Stimulated activated effector memory CD8-positive, alpha-beta T cell treated with anti-CD3 and anti-CD28 coated beads, Interleukin-12 subunit alpha, Interleukin-12 subunit beta, amount 100 ng/mL, for 72 hours (primary cell): ENCODE measurements around the gene CAMKMT.
"Not testable (repeated sequence)": the region's sequence is repeated elsewhere in the genome, so short reads cannot be mapped to it uniquely, and the experiment has no call there.

Experiments used
- ATAC-seq: fragments of 150-1000 bp; cut with Tn5 transposase; 2 replicates; pipeline ENCODE4 v1.10.0; 2021
- DNase-seq, 2 donors: peaks; one replicate each; pipeline ENCODE4 v3.0.0; 2021 to 2022; ENCODE audit warnings: low spot score in 2 of 2
- H3K27ac Mint-ChIP-seq: one replicate; pipeline ENCODE4 v1.8.0; 2022; ENCODE audit warnings: mild to moderate bottlenecking, mixed read lengths
- H3K36me3 Mint-ChIP-seq: one replicate; pipeline ENCODE4 v1.8.0; 2022; ENCODE audit warnings: mild to moderate bottlenecking, mixed read lengths
- H3K4me1 Mint-ChIP-seq: one replicate; pipeline ENCODE4 v1.8.0; 2022; ENCODE audit warnings: mixed read lengths
- H3K4me3 Mint-ChIP-seq: one replicate; pipeline ENCODE4 v1.8.0; 2022; ENCODE audit warnings: mild to moderate bottlenecking, mixed read lengths
- H3K9me3 Mint-ChIP-seq: one replicate; pipeline ENCODE4 v1.8.0; 2022; ENCODE audit warnings: mixed read lengths

Gene CAMKMT

DNA sequence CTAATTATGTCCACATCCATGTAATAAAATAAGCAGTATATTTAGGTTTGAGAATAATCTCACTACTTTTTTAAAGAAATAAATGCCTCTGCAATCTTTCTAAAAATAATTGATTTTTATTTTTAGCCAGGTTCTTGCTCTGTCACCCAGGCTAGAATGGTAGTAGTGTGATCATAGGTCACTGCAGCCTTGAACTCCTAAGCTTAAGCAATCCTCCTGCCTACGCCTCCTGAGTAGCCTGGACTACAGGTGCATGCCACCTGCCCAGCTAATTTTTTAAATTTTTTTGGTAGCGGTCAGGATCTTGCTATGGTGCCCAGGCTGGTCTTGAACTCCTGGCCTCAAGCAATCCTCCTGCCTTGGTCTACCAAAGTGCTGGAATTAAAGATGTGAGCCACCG lies 133.3 kb downstream of the CAMKMT start:
- no peak overlapping the region for H3K4me3 Mint-ChIP-seq
- no peak for ATAC-seq
- H3K27ac Mint-ChIP-seq: no peak overlapping the region

DNA sequence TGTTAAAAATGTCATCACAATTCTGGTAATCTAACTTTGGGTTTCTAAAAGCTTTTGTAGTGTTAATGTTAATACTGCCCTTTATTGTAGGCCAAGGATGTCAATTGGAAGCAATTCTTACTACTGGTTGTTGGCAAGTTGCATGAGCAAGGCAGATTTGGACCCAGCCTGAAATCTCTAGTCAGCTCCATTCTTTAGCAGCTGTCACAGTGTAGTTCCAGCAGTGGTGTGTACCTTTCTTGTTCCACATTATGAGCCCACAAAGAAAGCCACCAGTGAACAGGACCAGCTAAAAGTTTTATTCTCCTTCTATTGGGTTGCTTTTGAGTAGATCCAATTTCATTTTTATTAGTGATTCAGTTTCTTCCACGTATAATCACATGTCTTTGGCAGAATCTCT lies 133.8 kb downstream of the CAMKMT start:
- DNase-seq (no peak), ATAC-seq (no peak)
- Mint-ChIP-seq H3K36me3 (no peaks in the 10 kb centered on the region), H3K4me1 (no peaks in the 10 kb centered on the region), H3K4me3 (no peak overlapping the region), H3K27ac (no peak overlapping the region), H3K9me3 (no peaks in the 10 kb centered on the region)

More for the DNA sequence above, 133.3 kb downstream of the CAMKMT start:
- DNase-seq: no peak
- no peaks in the 10 kb centered on the region for H3K36me3 Mint-ChIP-seq
- H3K9me3 Mint-ChIP-seq: no peaks in the 10 kb centered on the region
- H3K4me1 Mint-ChIP-seq: no peaks in the 10 kb centered on the region

DNA sequence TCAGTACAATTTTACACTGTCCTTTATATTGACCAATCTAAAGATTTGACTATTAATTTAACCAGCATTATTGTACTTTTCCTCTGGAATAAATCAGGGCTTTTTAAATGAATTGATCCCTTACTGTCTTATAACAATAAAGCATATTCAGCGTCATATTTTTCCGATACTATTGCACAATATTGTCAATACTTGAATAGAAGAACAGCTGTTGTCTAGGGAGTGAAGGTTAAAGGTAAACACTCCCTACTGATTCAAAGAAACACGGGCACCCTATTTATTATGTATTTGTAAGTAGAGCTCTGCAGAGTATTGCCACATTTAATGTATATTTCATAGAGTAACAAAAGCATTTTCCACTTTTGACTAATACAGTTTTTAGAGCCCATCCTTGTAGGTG lies 134.4 kb downstream of the CAMKMT start:
- no peaks in the 10 kb centered on the region for H3K4me1 Mint-ChIP-seq
- no peak for ATAC-seq
- H3K4me3 Mint-ChIP-seq: no peak overlapping the region
- no peaks in the 10 kb centered on the region for H3K9me3 Mint-ChIP-seq
- H3K36me3 Mint-ChIP-seq: no peaks in the 10 kb centered on the region
- DNase-seq: no peak
- no peak overlapping the region for H3K27ac Mint-ChIP-seq

DNA sequence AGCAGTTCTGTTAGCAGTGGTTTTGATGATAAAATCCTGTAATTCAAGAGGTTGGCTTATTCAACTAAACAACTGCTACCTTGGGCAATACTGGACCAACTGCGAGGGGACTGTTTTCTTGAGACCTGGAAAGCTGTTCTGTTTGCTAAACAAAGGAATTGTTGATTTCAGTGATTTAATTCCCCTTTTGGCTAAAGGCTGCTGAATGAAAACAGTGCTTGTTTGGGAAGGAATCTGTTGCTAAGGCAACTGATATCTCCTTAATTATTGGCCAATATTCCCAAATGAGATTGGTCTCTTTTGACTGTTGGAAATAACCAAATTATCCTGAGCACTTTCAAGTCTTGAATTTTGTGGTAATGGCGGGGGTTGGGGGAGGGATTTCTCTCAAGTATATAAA lies 136.8 kb downstream of the CAMKMT start:
- ATAC-seq: no peak

DNA sequence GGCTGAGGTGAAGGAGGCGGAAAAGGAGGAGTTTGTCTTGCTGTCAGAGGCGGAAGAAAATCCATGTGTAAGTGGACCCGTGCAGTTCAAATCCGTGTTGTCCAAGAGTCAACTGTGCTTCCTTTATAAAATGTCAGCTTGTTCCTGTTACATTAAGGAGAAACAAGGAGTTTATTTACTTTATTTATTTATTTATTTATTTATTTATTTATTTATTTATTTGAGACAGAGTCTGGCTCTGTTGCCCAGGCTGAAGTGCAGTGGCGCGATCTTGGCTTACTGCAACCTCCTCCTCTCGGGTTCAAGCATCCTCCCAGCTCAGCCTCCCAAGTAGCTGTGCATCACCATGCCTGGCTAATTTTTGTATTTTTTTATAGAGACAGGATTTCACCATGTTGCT lies 143.9 kb downstream of the CAMKMT start:
- DNase-seq, ATAC-seq, H3K27ac Mint-ChIP-seq: not testable (repeated sequence)

More for the DNA sequence above, 136.8 kb downstream of the CAMKMT start:
- H3K4me3 Mint-ChIP-seq: no peak overlapping the region
- H3K27ac Mint-ChIP-seq: no peak overlapping the region
- no peak for DNase-seq
- no peaks in the 10 kb centered on the region for H3K36me3 Mint-ChIP-seq
- no peaks in the 10 kb centered on the region for H3K9me3 Mint-ChIP-seq
- H3K4me1 Mint-ChIP-seq: peaks cover 1% of the 10 kb centered on the region

DNA sequence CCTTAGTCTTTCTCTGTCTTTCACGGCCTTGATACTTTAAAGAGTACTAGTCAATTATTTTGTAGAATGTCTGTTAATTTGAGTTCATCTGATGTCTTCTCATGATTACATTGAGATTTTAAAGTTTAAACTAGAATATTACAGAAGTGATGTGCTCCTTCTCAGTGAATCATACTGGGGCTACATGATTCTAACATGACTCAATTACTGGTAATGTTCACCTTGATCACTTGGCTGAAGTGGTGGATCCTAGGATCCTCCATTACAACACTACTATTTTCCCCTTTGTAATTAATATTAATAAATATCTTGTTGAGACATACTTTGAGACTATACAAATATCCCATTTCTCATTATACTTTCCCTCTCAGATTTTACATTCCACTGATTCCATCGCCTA lies 148.5 kb downstream of the CAMKMT start:
- Mint-ChIP-seq H3K36me3 (no peaks in the 10 kb centered on the region), H3K4me1 (no peaks in the 10 kb centered on the region), H3K4me3 (no peak overlapping the region), H3K27ac (no peak overlapping the region), H3K9me3 (no peaks in the 10 kb centered on the region)
- DNase-seq: no peak
- ATAC-seq: no peak

More for the DNA sequence above, 143.9 kb downstream of the CAMKMT start:
- not testable (repeated sequence) for H3K9me3 Mint-ChIP-seq, H3K4me3 Mint-ChIP-seq, H3K4me1 Mint-ChIP-seq, H3K36me3 Mint-ChIP-seq

DNA sequence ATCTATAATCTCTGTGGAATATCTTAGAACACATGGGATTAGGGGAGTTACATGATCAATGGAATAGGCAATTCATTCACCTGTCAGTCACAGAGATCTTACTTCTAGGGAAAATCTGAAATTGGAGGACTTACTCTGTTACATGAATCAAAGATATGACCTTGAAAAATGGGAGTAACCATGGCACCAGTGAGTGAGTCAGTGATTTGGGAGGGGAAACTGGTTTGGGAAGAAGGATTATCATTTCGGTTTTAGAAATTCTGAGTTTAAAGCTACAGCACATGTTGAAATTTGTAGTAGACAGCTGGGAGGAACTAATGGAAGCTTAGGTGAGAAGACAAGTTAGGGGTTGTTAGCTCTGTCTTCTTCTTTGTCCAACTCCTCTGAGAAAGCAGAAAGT lies 153.7 kb downstream of the CAMKMT start:
- no peak overlapping the region for H3K4me3 Mint-ChIP-seq
- H3K27ac Mint-ChIP-seq: no peak overlapping the region
- peaks cover 3% of the 10 kb centered on the region for H3K9me3 Mint-ChIP-seq
- H3K36me3 Mint-ChIP-seq: no peaks in the 10 kb centered on the region
- no peak for DNase-seq
- no peak for ATAC-seq
- no peaks in the 10 kb centered on the region for H3K4me1 Mint-ChIP-seq

DNA sequence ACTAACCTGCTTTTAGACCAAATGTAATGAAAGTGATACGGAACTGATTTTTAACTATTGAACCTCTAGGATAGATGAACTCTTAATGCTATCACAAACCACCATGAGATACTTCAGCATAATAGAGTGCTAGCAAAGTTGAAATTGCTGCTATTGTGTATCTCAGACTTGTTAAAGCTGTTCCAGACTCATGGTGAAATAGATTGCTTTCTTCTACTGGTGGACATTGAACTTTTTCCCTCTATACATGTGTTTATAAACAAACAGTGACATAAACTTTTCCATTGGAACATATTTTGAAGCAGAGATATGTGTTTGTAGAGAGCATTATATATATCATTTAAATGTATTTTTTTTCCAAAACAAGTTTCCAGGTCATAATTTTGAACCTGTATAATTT lies 157.3 kb downstream of the CAMKMT start:
- Mint-ChIP-seq H3K4me3 (no peak overlapping the region), H3K27ac (no peak overlapping the region), H3K9me3 (peaks cover 12% of the 10 kb centered on the region), H3K36me3 (no peaks in the 10 kb centered on the region), H3K4me1 (no peaks in the 10 kb centered on the region)
- DNase-seq: no peak
- no peak for ATAC-seq

DNA sequence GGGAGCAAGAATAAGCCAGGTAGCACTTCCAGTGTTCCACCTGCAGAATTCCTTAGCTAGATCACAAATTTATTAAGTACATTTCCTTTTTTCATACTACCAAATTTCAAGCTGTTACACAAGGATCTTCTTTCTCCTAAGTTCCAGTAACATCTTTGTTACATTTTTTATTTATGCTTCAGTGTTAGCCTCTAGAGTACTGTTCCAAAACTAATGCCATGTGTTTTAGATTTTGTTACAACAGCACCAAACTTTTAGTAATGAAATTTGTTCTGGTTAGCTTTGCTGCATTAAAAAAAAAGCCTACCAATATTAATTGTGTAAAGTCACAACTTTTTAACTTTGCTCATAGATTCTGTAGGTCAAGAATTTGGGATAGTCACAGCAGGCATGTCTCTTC lies 161.1 kb downstream of the CAMKMT start:
- H3K4me1 Mint-ChIP-seq: no peaks in the 10 kb centered on the region
- no peaks in the 10 kb centered on the region for H3K36me3 Mint-ChIP-seq
- H3K9me3 Mint-ChIP-seq: peaks cover 12% of the 10 kb centered on the region
- H3K4me3 Mint-ChIP-seq: no peak overlapping the region
- no peak for ATAC-seq
- no peak overlapping the region for H3K27ac Mint-ChIP-seq
- DNase-seq: no peak

DNA sequence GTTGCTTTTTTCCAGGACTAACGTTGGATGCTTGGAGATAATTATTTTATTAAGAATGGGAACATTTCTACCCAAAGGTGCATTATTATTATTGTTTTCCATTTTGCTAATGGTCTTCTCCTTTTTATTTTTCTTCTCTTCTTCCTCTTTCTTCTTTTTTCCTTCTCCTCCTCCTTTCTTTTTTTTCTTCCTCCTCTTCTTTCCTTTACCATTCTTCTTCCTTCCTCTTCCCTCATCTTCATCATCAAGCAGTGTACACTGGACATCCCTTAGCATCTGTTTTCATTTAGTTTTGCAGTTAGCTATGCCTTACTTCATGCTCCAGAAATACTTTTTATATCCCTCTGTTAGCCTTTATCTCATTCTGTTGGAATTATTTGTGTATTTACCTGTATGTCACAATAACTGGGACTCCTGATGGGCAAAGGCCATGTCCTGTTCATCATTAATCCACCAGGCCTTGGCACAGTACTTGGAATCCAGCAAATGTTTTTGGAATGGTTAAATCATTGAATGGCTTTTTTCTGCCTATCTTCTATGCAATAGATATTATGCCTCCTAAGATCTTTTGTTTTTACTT lies 162.7 kb downstream of the CAMKMT start:
- Mint-ChIP-seq H3K27ac (no peak overlapping the region), H3K4me3 (no peak overlapping the region), H3K9me3 (peaks cover 12% of the 10 kb centered on the region), H3K36me3 (no peaks in the 10 kb centered on the region), H3K4me1 (no peaks in the 10 kb centered on the region)
- ATAC-seq (no peak), DNase-seq (no peak)

DNA sequence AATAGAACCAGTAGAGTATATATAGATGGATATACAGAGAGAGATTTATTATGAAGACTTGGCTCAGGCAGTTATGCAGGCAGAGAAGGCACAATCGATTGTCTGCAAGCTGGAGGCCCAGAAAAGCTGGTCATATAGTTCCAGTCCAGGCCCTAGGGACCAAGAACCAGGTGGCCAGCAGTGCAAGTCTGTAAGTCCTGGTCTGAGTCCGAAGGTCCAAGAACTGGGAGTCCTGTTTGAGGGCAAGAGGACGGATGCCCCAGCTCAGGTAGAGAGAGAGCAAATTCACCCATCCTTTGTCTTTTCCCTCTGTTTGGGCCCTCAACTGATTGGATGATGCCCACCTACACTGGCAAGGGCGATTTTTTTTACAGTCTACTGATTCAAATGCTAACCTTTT lies 164.6 kb downstream of the CAMKMT start:
- ATAC-seq (no peak), DNase-seq (no peak)
- H3K4me3 Mint-ChIP-seq: no peak overlapping the region
- peaks cover 5% of the 10 kb centered on the region for H3K9me3 Mint-ChIP-seq
- H3K36me3 Mint-ChIP-seq: no peaks in the 10 kb centered on the region
- H3K4me1 Mint-ChIP-seq: no peaks in the 10 kb centered on the region
- H3K27ac Mint-ChIP-seq: no peak overlapping the region

DNA sequence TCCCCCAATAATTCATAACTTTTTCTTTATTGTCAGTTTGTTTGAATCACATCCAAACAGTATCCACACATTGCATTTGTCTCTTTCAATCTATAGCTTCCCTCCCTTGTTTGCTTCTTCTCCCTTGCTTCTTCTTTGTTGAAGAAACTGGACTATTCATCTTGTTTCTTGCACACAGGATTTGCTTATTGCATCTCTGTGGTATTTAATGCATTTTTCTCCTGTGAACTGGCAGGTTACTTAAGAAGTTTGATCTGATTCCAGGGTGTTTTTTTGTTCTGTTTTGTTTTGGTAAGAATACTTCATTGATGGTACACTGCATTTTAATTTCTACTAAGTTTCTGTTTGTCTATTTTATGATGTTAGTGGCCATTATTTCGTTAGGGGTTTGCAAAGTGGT lies 166.8 kb downstream of the CAMKMT start:
- H3K4me1 Mint-ChIP-seq: no peaks in the 10 kb centered on the region
- no peak overlapping the region for H3K27ac Mint-ChIP-seq
- H3K9me3 Mint-ChIP-seq: peaks cover 2% of the 10 kb centered on the region
- ATAC-seq (no peak), DNase-seq (no peak)
- peaks cover 5% of the 10 kb centered on the region for H3K36me3 Mint-ChIP-seq
- no peak overlapping the region for H3K4me3 Mint-ChIP-seq

DNA sequence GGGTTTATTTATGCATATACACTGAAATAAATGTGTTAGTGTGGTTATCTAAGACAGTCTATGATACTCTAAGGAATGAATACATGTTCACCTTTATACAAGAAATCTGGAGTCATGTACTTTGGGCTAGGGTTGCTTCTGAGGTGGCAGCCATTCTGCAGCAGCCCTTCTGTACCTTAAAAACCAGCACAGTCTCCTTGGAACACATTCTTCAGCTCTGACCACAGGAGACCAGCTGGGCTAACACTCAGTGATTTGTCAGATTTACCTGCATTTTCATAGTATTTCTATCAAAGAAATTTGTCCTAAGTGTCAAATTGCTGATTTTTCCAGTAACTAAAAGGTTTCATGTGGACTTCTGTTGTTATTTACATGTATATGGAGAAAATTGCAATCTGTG lies 167.7 kb downstream of the CAMKMT start:
- H3K36me3 Mint-ChIP-seq: peaks cover 5% of the 10 kb centered on the region
- H3K4me1 Mint-ChIP-seq: no peaks in the 10 kb centered on the region
- DNase-seq: no peak
- H3K4me3 Mint-ChIP-seq: no peak overlapping the region
- peaks cover 3% of the 10 kb centered on the region for H3K9me3 Mint-ChIP-seq
- no peak for ATAC-seq
- no peak overlapping the region for H3K27ac Mint-ChIP-seq

DNA sequence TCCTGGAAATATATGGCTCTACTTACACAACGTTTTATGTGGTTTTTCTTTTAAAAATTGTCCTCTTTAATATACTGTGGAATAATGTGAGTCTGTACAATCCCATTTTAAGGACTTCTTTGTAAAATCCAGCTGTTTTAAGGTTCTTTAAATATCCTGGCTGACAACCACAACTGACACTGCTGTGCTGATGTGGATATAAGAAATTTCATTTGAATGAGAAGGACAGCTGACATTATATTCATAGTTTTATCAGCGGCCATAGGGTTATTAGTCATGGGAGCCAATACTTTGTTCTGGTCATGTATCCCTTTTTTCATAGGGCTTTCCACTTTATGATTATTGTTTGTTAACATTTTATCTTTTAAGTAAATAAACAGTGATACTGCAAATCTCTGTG lies 169.5 kb downstream of the CAMKMT start:
- no peak for ATAC-seq

DNA sequence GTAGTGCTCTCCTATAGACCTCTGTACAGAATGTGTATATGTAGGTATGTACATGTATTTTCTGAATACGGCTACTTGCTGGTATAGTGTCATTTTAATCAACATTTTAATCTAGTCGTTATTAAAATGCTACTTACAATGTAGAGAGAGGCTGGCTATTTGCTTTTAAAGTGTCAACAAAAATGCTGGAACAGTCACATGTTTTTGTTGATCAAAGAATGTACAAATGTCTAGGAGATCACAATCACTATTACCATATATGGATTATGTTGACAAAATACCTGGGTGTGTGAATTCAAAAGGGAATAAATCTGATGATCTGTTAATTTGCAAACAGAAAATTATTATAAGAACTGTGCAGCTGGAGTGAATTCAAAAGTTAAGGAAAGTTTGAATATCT lies 170.3 kb downstream of the CAMKMT start:
- ATAC-seq (no peak), DNase-seq (no peak)
- Mint-ChIP-seq H3K4me1 (no peaks in the 10 kb centered on the region), H3K4me3 (no peak overlapping the region), H3K9me3 (peaks cover 3% of the 10 kb centered on the region), H3K27ac (no peak overlapping the region), H3K36me3 (peaks cover 5% of the 10 kb centered on the region)

More for the DNA sequence above, 169.5 kb downstream of the CAMKMT start:
- H3K9me3 Mint-ChIP-seq: peaks cover 3% of the 10 kb centered on the region
- H3K4me1 Mint-ChIP-seq: no peaks in the 10 kb centered on the region
- no peak overlapping the region for H3K4me3 Mint-ChIP-seq
- peaks cover 5% of the 10 kb centered on the region for H3K36me3 Mint-ChIP-seq
- no peak overlapping the region for H3K27ac Mint-ChIP-seq
- DNase-seq: no peak

DNA sequence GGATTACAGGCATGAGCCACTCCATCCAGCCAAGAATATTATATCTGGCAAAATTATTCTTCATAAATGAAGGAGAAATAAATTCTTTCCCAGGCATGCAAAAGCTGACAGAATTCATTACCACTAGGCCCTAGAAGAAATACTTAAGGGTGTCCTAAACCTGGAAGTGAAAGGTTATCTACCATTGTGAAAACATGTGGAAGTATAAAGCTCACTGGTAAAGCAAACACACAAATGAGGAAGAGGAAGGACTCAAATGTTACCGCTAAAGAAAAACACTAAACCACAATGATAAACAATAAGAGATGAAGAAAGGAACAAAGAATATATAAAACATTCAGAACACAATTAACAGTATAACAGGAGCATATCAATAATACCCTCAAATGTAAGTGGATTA lies 171.8 kb downstream of the CAMKMT start:
- no peaks in the 10 kb centered on the region for H3K4me1 Mint-ChIP-seq
- no peak overlapping the region for H3K27ac Mint-ChIP-seq
- H3K36me3 Mint-ChIP-seq: peaks cover 5% of the 10 kb centered on the region
- no peak for ATAC-seq
- DNase-seq: no peak
- no peak overlapping the region for H3K4me3 Mint-ChIP-seq
- peaks cover 3% of the 10 kb centered on the region for H3K9me3 Mint-ChIP-seq

DNA sequence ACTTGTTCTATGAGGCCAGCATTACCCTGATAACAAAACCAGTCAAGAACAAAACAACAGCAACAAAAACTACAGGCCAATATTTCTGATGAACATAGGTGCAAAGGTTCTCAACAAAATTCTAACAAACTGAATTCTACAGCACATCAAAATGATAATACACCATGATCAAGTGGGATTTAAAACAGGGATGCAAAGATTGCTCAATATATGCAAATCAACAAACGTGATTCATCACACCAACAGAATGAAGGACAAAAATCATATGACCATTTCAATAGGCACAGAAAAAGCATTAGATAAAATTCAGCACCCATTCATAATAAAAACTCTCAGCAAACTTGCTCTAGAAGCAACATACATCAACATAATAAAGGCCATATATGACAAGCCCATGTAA lies 173.6 kb downstream of the CAMKMT start:
- Mint-ChIP-seq H3K36me3 (peaks cover 5% of the 10 kb centered on the region), H3K4me3 (no peak overlapping the region), H3K27ac (no peak overlapping the region), H3K4me1 (no peaks in the 10 kb centered on the region), H3K9me3 (peaks cover 3% of the 10 kb centered on the region)
- DNase-seq (no peak), ATAC-seq (no peak)
